ENCODE data around the gene UBALD1.

Gene UBALD1

GRCh38 chr16:4603624-4604170 is 11.0 kb downstream of the UBALD1 start:
- H3K4me3 ChIP-seq (replicated peaks in 1 of 2; ENCODE audit: low read depth in 2 of 2, low read length in 2 of 2): no peak overlapping the region
- DNase-seq (ENCODE audit: low read depth in 2 of 2): no peak
- TF ChIP-seq CTCF (IDR thresholded peaks at IDR 0.05; ENCODE audit: low read depth, low read length): no peak

GRCh38 chr16:4602331-4602730 is 12.4 kb downstream of the UBALD1 start:
- H3K4me3 ChIP-seq (replicated peaks in 1 of 2; ENCODE audit: low read depth in 2 of 2, low read length in 2 of 2): no peak overlapping the region
- DNase-seq (ENCODE audit: low read depth in 2 of 2): no peak

DNA sequence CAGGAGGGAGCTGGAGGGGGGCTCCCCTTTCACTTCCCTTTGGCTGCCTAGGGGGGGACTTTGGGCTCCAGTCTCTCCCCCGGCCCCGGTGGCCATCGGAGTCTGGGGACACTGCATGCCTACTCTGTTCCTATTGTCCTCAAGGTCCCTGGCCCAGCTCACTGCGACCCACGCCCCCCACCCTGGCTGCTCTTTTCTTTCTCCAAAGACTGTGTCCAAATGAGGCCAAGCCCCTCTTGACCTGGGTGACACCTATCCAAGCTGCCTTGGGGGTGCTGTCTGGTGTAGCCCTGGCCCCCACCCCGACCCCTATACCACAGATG is 12.9 kb downstream of the UBALD1 start:
- no peak overlapping the region for H3K4me3 ChIP-seq (replicated peaks in 1 of 2; ENCODE audit: low read depth in 2 of 2, low read length in 2 of 2)
- DNase-seq (ENCODE audit: low read depth in 2 of 2): no peak
- TF ChIP-seq CTCF (IDR thresholded peaks at IDR 0.05; ENCODE audit: low read depth, low read length): no peak

More at GRCh38 chr16:4602331-4602730, 12.4 kb downstream of the UBALD1 start:
- no peak for TF ChIP-seq CTCF (IDR thresholded peaks at IDR 0.05; ENCODE audit: low read depth, low read length)

GRCh38 chr16:4601036-4601863 is 13.4 kb downstream of the UBALD1 start:
- H3K4me3 ChIP-seq (replicated peaks in 1 of 2; ENCODE audit: low read depth in 2 of 2, low read length in 2 of 2): no peak overlapping the region
- peak in 1 of 2 donors; percentile 25 for DNase-seq (ENCODE audit: low read depth in 2 of 2)
- TF ChIP-seq CTCF (IDR thresholded peaks at IDR 0.05; ENCODE audit: low read depth, low read length): no peak

DNA sequence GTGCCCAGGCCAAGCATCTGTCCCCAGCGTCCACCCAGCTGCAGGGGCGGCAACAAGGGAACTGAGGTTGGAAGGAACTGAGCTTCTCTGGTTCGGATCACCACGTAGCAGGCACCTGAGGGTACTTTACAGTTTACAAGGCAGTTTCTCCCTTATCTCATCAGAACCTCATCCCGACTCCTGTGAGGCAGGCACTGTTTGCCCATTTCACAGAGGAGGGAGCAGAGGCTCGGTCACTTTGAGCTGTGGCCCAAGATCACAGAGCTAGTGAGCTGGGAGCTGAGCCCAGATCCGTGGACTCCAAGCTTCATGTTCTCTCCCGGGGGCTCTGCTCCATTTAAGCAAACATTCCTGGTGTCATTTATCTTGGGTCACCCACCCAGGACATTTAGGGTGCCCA is 15.1 kb downstream of the UBALD1 start:
- DNase-seq (ENCODE audit: low read depth in 2 of 2): no peak
- no peak overlapping the region for H3K4me3 ChIP-seq (replicated peaks in 1 of 2; ENCODE audit: low read depth in 2 of 2, low read length in 2 of 2)
- no peak for TF ChIP-seq CTCF (IDR thresholded peaks at IDR 0.05; ENCODE audit: low read depth, low read length)

- DNase-seq (ENCODE audit: low read depth in 2 of 2): no peak
- H3K4me3 ChIP-seq (replicated peaks in 1 of 2; ENCODE audit: low read depth in 2 of 2, low read length in 2 of 2): no peak overlapping the region
- no peak for TF ChIP-seq CTCF (IDR thresholded peaks at IDR 0.05; ENCODE audit: low read depth, low read length)
Observed at GRCh38 chr16:4599037-4599436, 15.7 kb downstream of the UBALD1 start.

All from cardiac fibroblast (primary cell).